Erythroblast (primary cell): ENCODE results near the gene PIGBOS1.

Experiments used
- GATA1 ChIP-seq: IDR thresholded peaks from 2 replicates; pipeline ENCODE4 v1.6.1; 2011; ENCODE audit warnings: low read depth, mild to moderate bottlenecking, control low read depth, low read length, moderate library complexity
- POLR2A ChIP-seq: IDR thresholded peaks from 2 replicates; pipeline ENCODE4 v1.6.1; 2011; ENCODE audit warnings: mild to moderate bottlenecking, low read length

DNA sequence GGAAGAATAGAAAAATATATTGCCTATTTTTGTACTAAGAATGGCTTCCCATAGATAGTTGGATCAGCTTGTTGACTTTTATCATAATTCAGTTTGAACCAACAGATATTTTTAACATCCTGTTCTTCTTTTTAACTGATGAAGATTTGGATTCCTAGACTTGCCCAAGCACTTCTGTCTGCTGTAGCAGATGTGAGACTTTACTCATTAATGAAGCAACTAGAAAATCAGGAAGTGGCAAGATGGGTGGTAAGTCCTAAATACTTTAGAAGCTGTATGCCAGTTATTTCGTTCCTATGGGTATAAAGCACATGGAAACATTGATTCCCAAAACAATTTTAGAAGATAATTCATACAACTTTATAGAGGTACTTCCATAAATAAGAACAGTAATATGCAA lies 8.5 kb upstream of the PIGBOS1 start:
- TF ChIP-seq POLR2A (no peak), GATA1 (no peak)
